B cell (primary cell): ENCODE data around the gene SASH1. TPM values are rescaled to one million over a fixed set of nuclear protein-coding genes. Genes with fewer than 3 reads are reported as not detected.

Source experiments
- ATAC-seq: fragments of 200-7000 bp; cut with Tn5 transposase; one replicate; pipeline ENCODE4 v1.10.0; 2021; ENCODE audit warnings: low read depth, mild to moderate bottlenecking, moderate number of reproducible peaks, moderate library complexity
- CTCF ChIA-PET: fragments of 350-600 bp; sonication (Branson Sonifier 250); formaldehyde crosslinking; loops from one replicate; lab custom pipeline; 2021; ENCODE audit warnings: antibody characterized with exemption, inconsistent platforms; lab: Charles Lee
- POLR2A ChIA-PET: fragments of 350-600 bp; sonication (Branson Sonifier 250); formaldehyde crosslinking; loops from one replicate; lab custom pipeline; 2021; ENCODE audit warnings: antibody characterized with exemption; lab: Charles Lee
- DNase-seq: peaks from one replicate; pipeline ENCODE4 v3.0.0; 2013
- H2AFZ ChIP-seq: 2 replicates; pipeline ENCODE4 v1.6.1; 2012; ENCODE audit warnings: mild to moderate bottlenecking, low read depth, low read length; ENCODE audit not compliant: insufficient read depth, poor library complexity, severe bottlenecking
- H3K27ac ChIP-seq, 2 donors: 1 replicate in 1 of 2; 2 replicates in 1 of 2; pipeline ENCODE4 v1.5.1; 2012 to 2013; ENCODE audit warnings: low read length in 2 of 2, mild to moderate bottlenecking in 2 of 2, moderate library complexity in 1 of 2
- H3K27me3 ChIP-seq, 4 experiments: fragments of 200-600 bp in 1 of 4; sonication (generic) in 1 of 4; replicated peaks in 1 of 4; 1 replicate in 2 of 4; 2 replicates in 2 of 4; pipeline versions ENCODE4 v1.6.1 to v1.7.0; 2013 to 2016; ENCODE audit warnings: low read length in 3 of 4, mild to moderate bottlenecking in 2 of 4, mixed read lengths in 1 of 4, moderate library complexity in 1 of 4; ENCODE audit not compliant: insufficient read depth in 4 of 4, control insufficient read depth in 3 of 4; ENCODE audit errors: control extremely low read depth in 1 of 4
- H3K36me3 ChIP-seq, 2 experiments: replicated peaks in 1 of 2; 1 replicate in 1 of 2; 2 replicates in 1 of 2; pipeline versions ENCODE4 v1.6.1 to v1.7.1; 2013; ENCODE audit warnings: low read length in 1 of 2; ENCODE audit not compliant: insufficient read depth in 2 of 2, control insufficient read depth in 1 of 2; ENCODE audit errors: control extremely low read depth in 1 of 2, extremely low read depth in 1 of 2
- H3K4me1 ChIP-seq, 2 donors: fragments of 200-600 bp in 1 of 2; sonication (generic) in 1 of 2; 1 replicate in 1 of 2; 2 replicates in 1 of 2; pipeline versions ENCODE4 v1.5.1 to v1.6.1; 2013 to 2017; ENCODE audit warnings: low read length in 2 of 2; ENCODE audit not compliant: control insufficient read depth in 2 of 2, insufficient read depth in 2 of 2
- H3K4me2 ChIP-seq: replicated peaks from 2 replicates; pipeline ENCODE3; 2012; ENCODE audit warnings: mild to moderate bottlenecking, low read depth, low read length; ENCODE audit not compliant: poor library complexity, severe bottlenecking
- H3K4me3 ChIP-seq, 5 experiments: fragments of 200-600 bp in 1 of 5; sonication (generic) in 1 of 5; 1 replicate in 3 of 5; 2 replicates in 2 of 5; pipeline versions ENCODE4 v1.5.1 to v1.7.0; 2011 to 2016; ENCODE audit warnings: low read length in 4 of 5, mild to moderate bottlenecking in 4 of 5, low read depth in 2 of 5, control low read depth in 1 of 5, moderate library complexity in 1 of 5; ENCODE audit not compliant: insufficient read depth in 1 of 5; ENCODE audit errors: control extremely low read depth in 1 of 5, extremely low read depth in 1 of 5
- H3K79me2 ChIP-seq: fragments of 200-600 bp; sonication (generic); one replicate; pipeline ENCODE4 v1.6.0; 2016; ENCODE audit warnings: low read length; ENCODE audit not compliant: control insufficient read depth, insufficient read depth
- H3K9ac ChIP-seq: fragments of 200-600 bp; sonication (generic); 2 replicates; pipeline ENCODE4 v1.6.1; 2017; ENCODE audit warnings: mild to moderate bottlenecking, low read length, moderate library complexity
- H3K9me3 ChIP-seq, 3 donors: one replicate each; pipeline versions ENCODE4 v1.6.1 to v1.7.1; 2013; ENCODE audit warnings: low read length in 2 of 3; ENCODE audit not compliant: control insufficient read depth in 2 of 3, insufficient read depth in 1 of 3; ENCODE audit errors: control extremely low read depth in 1 of 3
- H4K20me1 ChIP-seq: 2 replicates; pipeline ENCODE4 v1.6.0; 2012; ENCODE audit warnings: mild to moderate bottlenecking, low read length; ENCODE audit not compliant: insufficient read depth, control insufficient read depth, poor library complexity, severe bottlenecking
- H3K27ac Mint-ChIP-seq: one replicate; pipeline ENCODE4 v1.8.0; 2021; ENCODE audit warnings: mixed read lengths
- H3K27me3 Mint-ChIP-seq: one replicate; pipeline ENCODE4 v1.8.0; 2021; ENCODE audit warnings: mixed read lengths
- H3K4me1 Mint-ChIP-seq: one replicate; pipeline ENCODE4 v1.8.0; 2021; ENCODE audit warnings: mixed read lengths
- H3K4me3 Mint-ChIP-seq: one replicate; pipeline ENCODE4 v1.8.0; 2021; ENCODE audit warnings: mixed read lengths
- H3K9me3 Mint-ChIP-seq: one replicate; pipeline ENCODE4 v1.8.0; 2022; ENCODE audit warnings: mixed read lengths; ENCODE audit not compliant: insufficient read depth
- CTCF ChIP-seq: fragments of 200-600 bp; IDR thresholded peaks from one replicate; pipeline ENCODE4 v1.8.0; 2022; ENCODE audit warnings: antibody characterized with exemption, mild to moderate bottlenecking
- EZH2 ChIP-seq: IDR thresholded peaks from 2 replicates; pipeline ENCODE4 v1.6.1; 2012; ENCODE audit warnings: borderline replicate concordance, low read depth, mild to moderate bottlenecking, moderate library complexity, low read length; ENCODE audit not compliant: insufficient read depth, poor library complexity, severe bottlenecking
- WGBS: methylation state at CpG from one replicate; pipeline ENCODE4 v1.1.5; 2013; ENCODE audit warnings: missing lambda C conversion rate; ENCODE audit not compliant: insufficient coverage; 5-methylcytosine and 5-hydroxymethylcytosine counted together
- intact Hi-C: fragments of 100-400 bp; cut with micrococcal nuclease; formaldehyde crosslinking; loops from one replicate; pipeline ENCODE4 v1.10.0; 2022
- polyA plus RNA-seq: library from polyadenylated mRNA; depleted of rRNA; stranded (reverse); fragments of >200 nt; gene quantifications from 2 replicates; pipeline ENCODE4 v1.2.3, GENCODE V29; 2012
- total RNA-seq, 2 donors: library from RNA; stranded (reverse); fragments of 120-200 nt in 1 of 2; gene quantifications; 1 replicate in 1 of 2; 2 replicates in 1 of 2; pipeline versions ENCODE4 v1.2.3 to v1.2.4, GENCODE V29; 2013 to 2022

SASH1 gene
- total and polyA plus RNA-seq, 2 donors (not counting 1 experiment from before 2014, with no cell fraction given), result 0.01 to 0.07 TPM

GRCh38 chr6:148593813-148594170, 251.2 kb downstream of the SASH1 start:
- Mint-ChIP-seq H3K27ac (no peak overlapping the region), H3K27me3 (no peaks in the 10 kb centered on the region), H3K4me3 (no peak overlapping the region), H3K4me1 (peaks cover 4% of the 10 kb centered on the region), H3K9me3 (no peaks in the 10 kb centered on the region)
- H3K27me3 ChIP-seq, result no peaks in the 10 kb centered on the region
- TF ChIP-seq EZH2 (no peak), CTCF (no peak)
- CTCF ChIA-PET, result no interaction called here
- intact Hi-C loops, result no loop called here
- H4K20me1 ChIP-seq, result no peaks in the 10 kb centered on the region
- H3K9ac ChIP-seq, result no peak overlapping the region
- peaks cover 0 to 4% of the 10 kb centered on the region in 2 donors for H3K4me1 ChIP-seq
- no peak for DNase-seq
- no peak overlapping the region for H3K4me3 ChIP-seq
- H3K36me3 ChIP-seq, result no peaks in the 10 kb centered on the region
- POLR2A ChIA-PET, result no interaction called here
- WGBS, result 52% methylated on average over 4 of the region's 6 CpGs
- H3K4me2 ChIP-seq, result no peak overlapping the region
- ATAC-seq, result no peak
- no peak overlapping the region for H3K27ac ChIP-seq
- H2AFZ ChIP-seq, result no peak overlapping the region
- peaks cover 0 to 3% (median under 1%) of the 10 kb centered on the region in 3 donors for H3K9me3 ChIP-seq
- H3K79me2 ChIP-seq, result no peaks in the 10 kb centered on the region

- H3K4me1 Mint-ChIP-seq, result peaks cover under 1% of the 10 kb centered on the region
- Histone ChIP-seq H3K9ac (no peak overlapping the region), H3K4me3 (no peak overlapping the region), H4K20me1 (no peaks in the 10 kb centered on the region), H2AFZ (no peak overlapping the region), H3K9me3 (no peaks in the 10 kb centered on the region), H3K36me3 (no peaks in the 10 kb centered on the region), H3K27ac (no peak overlapping the region), H3K4me1 (peaks cover 0 to under 1% of the 10 kb centered on the region in 2 donors), H3K79me2 (no peaks in the 10 kb centered on the region), H3K4me2 (no peak overlapping the region), H3K27me3 (no peaks in the 10 kb centered on the region)
- DNase-seq (no peak), ATAC-seq (no peak)
- no CpG with 5 or more reads among the region's 6 CpGs for WGBS
- TF ChIP-seq CTCF (no peak), EZH2 (no peak)
- H3K4me3 Mint-ChIP-seq, result no peak overlapping the region
- POLR2A ChIA-PET, result no interaction called here
- no peak overlapping the region for H3K27ac Mint-ChIP-seq
- H3K9me3 Mint-ChIP-seq, result no peaks in the 10 kb centered on the region
- no peaks in the 10 kb centered on the region for H3K27me3 Mint-ChIP-seq
- intact Hi-C loops, result no loop called here
- CTCF ChIA-PET, result no interaction called here
Measured at GRCh38 chr6:148595550-148595949, 252.9 kb downstream of the SASH1 start.
